HL-60/S4 (cell line): ENCODE data around the gene SKOR2.
"Not testable (repeated sequence)": the region's sequence is repeated elsewhere in the genome, so short reads cannot be mapped to it uniquely, and the experiment has no call there.

Experiments
- in situ Hi-C: fragments of 300-500 bp; cut with MboI; formaldehyde crosslinking; loops from 2 replicates; pipeline ENCODE4 v1.14.3; 2022; ENCODE audit warnings: low sequenced_read_pairs

The SKOR2 gene

GRCh38 chr18:47204908-47205522 lies 46.4 kb downstream of the SKOR2 start:
- in situ Hi-C loops = no loop called here

DNA sequence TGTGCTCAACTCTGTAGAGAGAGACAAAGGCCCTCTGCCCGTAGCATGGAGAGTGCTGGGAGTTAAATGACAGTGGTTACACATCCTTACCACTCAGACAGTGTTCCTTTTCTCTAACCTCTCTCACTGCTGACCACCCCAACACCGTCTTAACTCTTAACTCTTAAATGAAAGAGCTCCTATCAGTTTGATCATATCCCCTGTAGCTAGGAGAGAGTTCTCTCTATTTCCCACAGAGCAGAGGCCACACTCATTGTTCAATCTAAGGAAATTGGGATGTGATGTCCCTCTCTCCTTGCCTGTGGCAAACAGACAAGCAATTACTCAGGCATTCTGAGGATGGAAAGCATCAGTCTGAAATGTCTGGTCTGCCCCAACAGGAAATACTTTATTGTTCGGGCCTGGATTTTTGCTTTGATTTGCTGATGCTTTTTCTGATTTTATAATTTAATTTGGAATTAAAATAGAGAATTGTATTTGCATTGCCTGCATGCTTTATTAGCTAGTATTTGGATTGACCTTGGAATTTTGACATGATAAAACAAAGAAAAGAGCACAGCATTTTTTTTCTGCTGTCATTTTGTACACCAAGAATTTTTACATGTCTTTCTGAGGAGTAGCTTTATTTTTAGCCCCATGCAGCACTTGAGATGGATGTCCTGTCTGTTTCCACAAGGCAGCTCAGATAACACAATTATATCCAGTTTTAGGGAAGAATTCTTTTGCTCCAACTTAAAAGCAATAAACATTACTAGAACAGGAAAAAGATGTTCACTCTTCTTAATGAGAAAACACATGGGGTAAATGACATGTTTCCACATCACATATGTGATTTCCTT lies 47.6 kb downstream of the SKOR2 start:
- in situ Hi-C loops = no loop called here

GRCh38 chr18:47195961-47196360 lies 55.5 kb downstream of the SKOR2 start:
- in situ Hi-C loops = not testable (repeated sequence)

GRCh38 chr18:47191961-47192360 lies 59.5 kb downstream of the SKOR2 start:
- in situ Hi-C loops = no loop called here

- in situ Hi-C loops = no loop called here
Measured at GRCh38 chr18:47187721-47188120, 63.7 kb downstream of the SKOR2 start.

GRCh38 chr18:47184419-47185050 lies 66.9 kb downstream of the SKOR2 start:
- in situ Hi-C loops = no loop called here

GRCh38 chr18:47182156-47182555 lies 69.3 kb downstream of the SKOR2 start:
- in situ Hi-C loops = not testable (repeated sequence)

GRCh38 chr18:47180765-47181164 lies 70.7 kb downstream of the SKOR2 start:
- in situ Hi-C loops = no loop called here

DNA sequence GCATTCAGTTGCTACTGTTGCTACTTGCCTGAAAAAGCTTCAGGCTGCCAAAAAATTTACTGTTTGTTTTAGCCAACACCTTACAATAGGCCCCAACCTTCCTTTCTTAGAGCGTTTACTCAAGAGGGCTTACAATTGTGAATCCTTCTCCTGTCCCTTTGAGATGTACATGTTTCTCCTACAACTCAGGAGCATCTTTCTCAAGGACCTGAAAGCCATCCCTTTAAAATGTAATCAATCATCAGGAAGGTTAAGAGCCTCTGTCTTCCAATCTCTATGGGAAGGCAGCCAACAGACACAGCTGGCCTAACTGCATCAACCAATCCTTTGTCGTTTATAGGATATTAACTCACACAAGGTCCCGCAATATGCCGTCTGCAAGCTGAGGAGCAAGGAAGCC lies 71.9 kb downstream of the SKOR2 start:
- in situ Hi-C loops = no loop called here

GRCh38 chr18:47175898-47176575 lies 75.4 kb downstream of the SKOR2 start, which contains the start of gene IER3IP1:
Gene IER3IP1 (minus strand): TSS chr18:47176364. CDS start chr18:47176277, 87 bp downstream.
- in situ Hi-C loops = no loop called here

DNA sequence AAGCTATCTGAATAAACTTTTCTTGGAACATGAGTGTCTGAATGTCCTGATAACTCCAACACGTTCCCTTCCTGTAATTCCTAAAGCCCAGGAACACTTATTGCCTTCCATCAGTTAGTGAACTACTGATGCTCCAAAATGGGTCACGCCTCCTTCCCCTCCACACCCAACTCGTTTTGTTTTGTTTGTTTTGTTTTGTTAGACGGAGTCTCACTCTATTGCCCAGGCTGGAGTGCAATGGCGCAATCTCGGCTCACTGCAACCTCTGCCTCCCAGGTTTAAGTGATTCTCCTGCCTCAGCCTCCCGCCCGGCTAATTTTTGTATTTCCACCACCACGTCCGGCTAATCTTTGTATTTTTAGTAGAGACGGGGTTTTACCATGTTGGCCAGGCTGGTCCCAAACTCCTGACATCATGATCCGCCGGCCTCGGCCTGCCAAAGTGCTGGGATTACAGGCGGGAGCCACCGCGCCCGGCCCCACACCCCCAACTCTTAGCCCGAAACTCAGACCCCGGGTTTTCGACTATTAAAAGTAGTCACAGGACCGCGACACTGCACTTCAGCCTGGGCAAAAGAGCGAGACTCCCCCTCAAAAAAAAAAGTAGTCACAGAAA lies 76.1 kb downstream of the SKOR2 start:
- in situ Hi-C loops = no loop called here

- in situ Hi-C loops = no loop called here
Measured at GRCh38 chr18:47174545-47175116, 76.8 kb downstream of the SKOR2 start.

DNA sequence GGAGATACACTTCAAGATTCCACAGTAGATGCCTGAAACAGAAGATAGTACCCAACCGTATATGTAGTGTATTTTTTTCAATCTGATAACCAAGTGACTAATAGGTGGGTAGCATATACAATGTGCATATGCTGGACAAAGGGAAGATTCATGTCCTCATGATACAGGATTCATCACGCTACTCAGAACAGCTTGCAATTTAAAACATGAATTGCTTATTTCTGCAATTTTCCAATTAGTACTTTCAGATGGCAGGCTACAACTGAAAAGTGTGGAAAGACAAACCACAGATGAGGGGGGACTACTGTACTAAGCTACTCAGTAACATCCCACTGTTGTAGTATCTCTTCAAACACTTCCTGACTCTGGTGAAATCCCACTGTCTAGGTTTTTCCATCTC lies 79.0 kb downstream of the SKOR2 start:
- in situ Hi-C loops = no loop called here

DNA sequence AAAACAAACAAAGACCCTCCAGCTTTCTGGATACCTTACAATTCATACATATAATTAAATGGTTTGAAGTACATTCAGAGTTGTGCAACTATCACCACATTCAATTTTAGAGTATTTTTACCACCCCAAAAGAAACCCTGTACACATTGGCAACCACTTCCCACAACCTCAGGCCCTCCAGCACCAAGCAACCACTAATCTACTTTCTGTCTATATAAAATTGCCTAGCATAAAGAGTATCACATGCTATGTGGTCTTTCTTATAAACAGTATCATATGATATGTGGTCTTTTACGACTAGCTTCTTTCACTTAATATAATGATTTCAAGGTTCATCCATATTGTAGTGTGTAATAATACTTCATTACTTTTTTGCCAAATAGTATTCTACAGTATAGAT lies 82.5 kb downstream of the SKOR2 start:
- in situ Hi-C loops = no loop called here

DNA sequence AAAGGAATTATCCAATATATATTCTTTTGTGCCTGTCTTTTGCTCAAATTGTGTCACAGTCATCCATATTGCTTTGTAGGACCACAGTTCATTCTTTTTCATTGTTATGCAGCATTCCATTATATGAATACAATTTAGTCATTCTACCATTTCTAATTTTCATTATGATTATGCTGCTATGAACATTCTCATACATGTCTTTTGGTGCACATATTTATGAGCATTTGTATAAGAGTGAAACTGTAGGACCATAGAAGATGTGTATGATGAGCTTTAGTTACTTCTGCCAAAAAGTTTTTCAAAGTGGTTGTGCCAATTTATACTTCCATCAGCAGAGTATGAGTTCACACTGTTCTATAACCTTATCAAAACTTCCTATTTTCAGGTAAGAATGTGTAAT lies 83.0 kb downstream of the SKOR2 start:
- in situ Hi-C loops = no loop called here

GRCh38 chr18:47166294-47166693 lies 85.2 kb downstream of the SKOR2 start:
- in situ Hi-C loops = no loop called here

DNA sequence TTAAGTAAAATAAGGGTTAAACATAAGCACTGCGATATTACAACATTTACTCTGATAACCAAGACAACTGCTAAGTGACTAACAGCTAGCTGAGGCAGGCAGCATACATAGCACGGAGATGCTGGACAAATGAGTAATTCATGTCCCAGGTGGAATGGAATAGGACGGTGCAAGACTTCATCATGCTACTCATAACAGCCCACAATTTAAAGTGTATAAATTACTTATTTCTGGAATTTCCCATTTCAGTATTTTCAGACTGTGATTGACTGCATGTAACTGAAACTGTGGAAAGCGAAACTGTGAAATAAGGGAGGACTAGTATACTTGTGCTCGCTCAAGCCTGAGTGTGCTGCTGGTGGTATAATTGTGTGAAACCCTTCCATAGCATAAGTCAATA lies 88.2 kb downstream of the SKOR2 start:
- in situ Hi-C loops = no loop called here

GRCh38 chr18:47160256-47160655 lies 91.2 kb downstream of the SKOR2 start:
- in situ Hi-C loops = no loop called here

DNA sequence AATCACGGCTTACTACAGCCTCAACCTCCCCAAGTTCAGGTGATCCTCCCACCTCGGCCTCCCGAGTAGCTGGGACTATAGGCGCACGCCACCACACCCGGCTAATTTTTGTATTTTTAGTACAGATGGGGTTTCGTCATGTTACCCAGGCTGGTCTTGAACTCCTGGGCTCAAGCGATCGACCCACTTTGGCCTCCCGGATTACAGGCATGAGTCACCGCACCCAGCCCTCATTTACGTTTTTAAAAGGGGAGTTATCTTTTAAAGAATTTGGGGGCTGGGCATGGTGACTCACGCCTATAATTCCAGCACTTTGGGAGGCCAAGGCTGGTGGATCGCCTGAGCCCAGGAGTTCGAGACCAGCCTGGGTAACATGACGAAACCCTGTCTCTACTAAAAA lies 93.1 kb downstream of the SKOR2 start:
- in situ Hi-C loops = not testable (repeated sequence)
